ENCODE results near the gene GAS1.

GAS1 gene

DNA sequence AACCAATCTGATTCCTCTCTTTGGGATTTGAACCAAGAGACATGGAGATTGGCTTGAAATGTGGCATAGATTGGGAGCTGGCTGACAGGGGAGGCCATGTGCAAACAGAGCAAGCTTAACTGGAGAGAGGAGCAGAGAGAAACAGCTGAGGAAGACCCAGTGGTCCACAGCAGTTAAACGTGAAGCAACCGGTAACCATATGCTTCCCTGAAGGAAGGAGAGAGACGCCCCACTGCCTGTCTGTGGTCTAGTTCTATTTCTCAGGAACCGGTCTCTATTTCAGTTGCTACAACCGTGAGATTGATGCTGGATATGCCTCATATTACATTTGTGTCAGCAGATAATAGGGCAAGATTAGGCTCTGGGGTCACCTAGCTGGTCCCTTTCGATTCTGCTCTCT, 13.6 kb upstream of the GAS1 start:
- DNase-seq, result no peak

- no peak for DNase-seq
These were observed 10.9 kb upstream of the GAS1 start for GRCh38 chr9:86958203-86958602.

DNA sequence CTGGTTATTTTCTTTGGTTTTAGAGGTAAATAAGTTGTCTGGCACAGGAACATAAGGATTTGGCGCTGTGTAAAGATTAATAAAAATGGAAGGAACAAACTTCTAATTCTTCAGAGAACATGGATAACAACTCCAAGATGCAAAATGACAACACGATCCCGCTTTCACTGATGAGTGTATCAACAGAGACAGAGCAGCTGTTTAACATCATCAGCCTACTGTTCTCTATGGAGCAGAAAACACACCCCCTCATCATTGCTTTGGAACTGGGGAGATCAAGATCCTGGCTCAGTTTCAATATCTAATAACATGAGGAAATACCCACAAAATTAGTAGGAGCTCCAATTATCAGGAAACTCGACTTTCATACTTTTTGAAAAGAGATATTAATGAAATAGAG, 8.3 kb upstream of the GAS1 start:
- DNase-seq, result no peak

GRCh38 chr9:86955042-86955441, 7.7 kb upstream of the GAS1 start:
- DNase-seq, result no peak

- DNase-seq, result no peak
These were observed 5.9 kb upstream of the GAS1 start for GRCh38 chr9:86953181-86953580.

GRCh38 chr9:86948074-86948929, 996 bp upstream of the GAS1 start:
- peak; percentile 30 to 69 (median 52) for DNase-seq

DNA sequence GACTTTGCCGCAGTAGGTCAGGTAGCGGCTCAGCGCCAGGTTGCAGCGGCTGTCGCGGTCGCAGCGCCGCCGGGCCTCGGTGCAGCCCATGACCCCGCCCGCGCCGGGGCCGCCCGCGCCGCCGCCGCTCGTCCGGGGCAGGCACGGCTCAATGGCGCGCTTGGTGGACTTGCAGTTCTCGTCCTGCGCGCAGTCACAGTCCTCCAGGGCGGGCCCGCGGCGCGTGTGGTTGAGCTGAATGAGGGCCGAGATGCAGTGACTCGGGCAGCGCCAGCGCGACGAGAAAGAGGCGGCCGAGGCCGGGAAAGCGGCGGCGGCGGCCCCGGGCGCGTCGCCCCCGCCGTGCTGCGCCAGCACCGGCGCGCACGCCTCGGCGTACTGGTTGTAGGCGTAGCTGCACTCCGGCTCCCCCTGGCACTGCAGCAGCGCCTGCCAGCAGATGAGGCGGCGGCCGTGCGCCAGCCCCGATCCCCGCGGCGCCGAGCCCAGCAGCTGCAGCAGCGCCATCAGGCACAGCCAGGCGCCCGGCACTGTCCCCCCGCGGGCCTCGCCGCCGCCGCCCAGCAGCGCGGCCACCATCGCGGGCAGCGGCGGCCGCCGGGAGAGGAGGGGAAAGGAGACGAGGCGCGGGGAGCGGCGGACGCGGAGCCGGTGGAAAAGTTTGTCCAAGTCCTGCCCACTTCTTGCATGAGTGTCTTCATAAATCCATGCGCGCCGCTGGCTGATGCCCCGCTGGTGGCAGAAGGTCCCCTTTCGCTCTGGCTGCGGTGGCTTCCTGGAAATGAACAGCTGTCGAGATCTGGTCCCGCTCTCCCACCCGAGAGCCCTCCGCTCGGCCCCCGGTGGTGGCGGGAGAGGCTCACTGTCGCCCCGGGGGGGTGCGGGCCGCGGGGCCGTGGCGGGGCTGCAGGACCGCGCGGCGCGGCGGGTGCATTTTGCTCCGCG, 833 bp downstream of the GAS1 start:
- DNase-seq, result peak; percentile 31 to 75 (median 52)

- DNase-seq, result peak in 1 of 6 experiments; percentile 15
These were observed 1.5 kb downstream of the GAS1 start for GRCh38 chr9:86945728-86946200.

DNA sequence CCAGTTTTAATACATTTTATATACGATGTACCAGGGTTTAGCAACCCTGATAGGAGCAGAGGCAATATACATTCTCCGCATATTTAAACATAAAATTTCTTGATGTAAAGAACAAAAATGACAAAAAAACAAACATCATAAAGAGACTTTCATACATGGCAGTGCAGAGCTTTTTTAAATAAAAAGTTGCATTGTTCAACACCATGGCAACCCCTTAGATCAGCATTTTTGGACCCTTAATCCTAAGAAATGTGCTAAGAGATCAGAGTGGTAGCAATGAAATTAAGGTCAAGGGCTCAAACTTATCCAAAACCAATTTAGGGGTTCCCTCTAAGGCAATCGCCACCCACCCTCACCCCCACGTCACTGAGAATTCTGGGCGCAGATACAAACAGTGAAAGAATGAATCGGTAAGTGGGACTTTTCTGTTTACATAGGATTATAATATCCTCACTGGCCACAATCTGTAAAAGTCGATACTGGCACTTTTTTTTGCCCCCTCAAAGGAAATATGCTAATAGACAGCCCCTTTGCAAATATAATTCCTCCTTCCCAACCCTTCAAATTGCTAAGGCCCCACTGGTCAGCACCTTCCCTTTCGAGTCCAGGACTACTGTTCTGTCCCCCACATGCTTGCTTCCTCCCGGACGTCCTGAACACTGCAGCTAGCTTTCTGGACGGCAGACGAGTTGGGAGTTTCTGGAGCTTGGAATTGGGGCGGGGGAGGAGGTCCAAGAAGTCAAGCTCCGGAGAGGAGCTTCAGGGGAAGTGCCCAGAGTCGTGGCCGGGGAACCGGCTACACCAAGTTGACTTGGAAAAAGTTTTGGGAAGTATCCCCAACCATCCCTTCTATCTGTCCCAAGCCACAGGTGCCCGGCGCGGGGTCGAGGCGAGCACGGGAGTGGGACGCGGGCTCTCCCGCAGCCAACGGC, 2.2 kb downstream of the GAS1 start:
- no peak for DNase-seq

DNA sequence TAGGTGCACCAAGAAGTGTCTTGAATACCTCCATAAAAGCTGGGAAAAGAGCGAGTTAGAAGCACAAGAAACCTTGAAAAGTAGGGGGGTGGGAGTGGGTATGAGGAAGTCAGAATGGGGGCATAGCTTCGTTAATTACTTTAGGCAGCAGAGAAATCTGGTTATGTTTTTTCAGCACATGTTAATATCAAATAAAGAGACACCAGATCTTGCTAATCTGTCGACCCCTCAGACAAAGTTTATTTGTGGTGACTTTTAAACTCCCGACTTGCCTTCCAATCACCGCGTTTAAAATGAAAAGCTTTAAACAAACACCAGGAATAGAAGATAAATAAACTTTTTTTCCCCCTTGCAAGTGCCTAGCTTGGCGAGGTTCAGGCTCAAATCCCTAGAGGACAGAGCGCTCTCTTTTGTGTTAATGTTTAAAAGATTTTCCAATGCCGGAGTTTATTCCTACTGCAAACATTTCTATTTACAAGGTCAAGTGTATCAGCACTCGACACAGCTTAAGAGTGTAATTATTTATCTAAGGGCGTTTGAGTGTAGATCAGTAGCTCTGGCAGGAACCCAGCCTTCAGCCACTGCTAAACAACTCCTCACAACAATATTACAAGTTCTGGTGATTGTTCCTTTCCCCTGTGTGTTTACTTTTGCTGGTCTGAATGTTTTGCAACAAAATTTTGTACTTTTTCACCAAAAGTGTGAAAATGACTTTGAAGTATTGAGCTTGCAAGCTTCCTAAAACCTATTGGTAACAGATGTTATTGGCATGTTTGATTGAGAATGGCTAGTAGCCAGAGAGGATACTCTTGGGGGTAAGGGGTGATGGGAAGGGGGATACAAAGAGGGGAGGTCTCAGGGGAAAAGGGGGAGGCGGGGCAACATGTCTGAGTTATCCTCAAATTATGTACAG, 3.8 kb downstream of the GAS1 start:
- no peak for DNase-seq

- DNase-seq, result no peak
These were observed 4.8 kb downstream of the GAS1 start for GRCh38 chr9:86942281-86943200.

DNA sequence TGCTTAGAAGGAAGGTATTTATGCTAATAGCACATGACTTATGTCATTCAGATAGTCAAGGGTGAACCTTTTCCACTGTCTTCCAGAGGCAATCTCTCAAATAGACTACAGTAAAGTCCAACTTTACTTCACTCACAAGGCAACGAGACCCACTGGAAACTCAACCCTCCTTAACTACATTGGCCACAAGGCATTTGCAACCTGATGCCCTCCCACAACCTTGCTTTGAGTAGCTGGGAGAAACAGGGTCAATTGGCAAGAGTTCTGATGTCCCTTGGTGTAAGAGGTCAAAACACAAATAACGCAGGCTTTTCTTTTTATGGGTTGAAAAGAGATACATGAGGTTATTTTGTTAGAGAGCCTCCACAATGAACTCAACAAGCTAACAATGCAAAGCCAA, 6.1 kb downstream of the GAS1 start:
- no peak for DNase-seq

DNA sequence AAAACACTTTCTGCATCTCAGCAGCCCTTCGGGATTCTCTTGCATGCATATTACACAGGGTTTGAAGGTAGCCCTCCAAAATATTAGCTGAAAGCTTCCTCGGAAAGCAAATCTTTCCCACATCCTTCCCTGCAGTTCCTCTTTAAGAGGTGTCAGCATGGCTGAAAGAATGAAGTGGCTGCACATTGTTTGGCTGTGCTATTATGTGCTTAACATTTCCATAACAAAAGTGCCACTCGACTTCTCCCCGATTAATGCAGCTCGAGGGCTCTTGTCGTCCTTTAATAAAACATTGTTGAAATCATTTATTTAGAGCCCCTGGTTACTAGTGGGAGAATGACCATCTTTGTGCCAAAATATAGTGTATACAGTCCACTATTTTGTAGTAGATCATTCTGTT, 6.5 kb downstream of the GAS1 start:
- no peak for DNase-seq

- no peak for DNase-seq
These were observed 7.4 kb downstream of the GAS1 start for GRCh38 chr9:86939891-86940290.

- DNase-seq, result no peak
These were observed 8.0 kb downstream of the GAS1 start for GRCh38 chr9:86939321-86939720.

DNA sequence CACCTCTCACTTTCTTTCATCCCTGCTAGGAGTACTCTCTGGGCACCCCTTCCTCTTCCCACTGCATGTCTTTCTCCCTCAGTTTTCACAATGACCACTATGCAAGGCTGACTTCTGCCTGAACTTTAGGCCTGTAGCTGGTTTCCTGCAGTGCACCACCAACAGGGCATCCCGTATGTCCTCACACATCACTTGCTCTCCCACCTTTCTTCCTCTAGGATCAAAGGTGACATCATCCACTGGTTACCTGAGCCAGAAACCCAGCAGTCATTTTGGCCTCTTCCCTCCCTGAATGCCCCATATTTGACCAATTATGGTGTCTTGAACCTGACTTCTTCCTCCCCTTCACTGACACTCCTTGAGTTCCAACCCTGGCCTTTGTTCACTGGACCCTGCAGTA, 8.5 kb downstream of the GAS1 start:
- DNase-seq, result no peak

DNA sequence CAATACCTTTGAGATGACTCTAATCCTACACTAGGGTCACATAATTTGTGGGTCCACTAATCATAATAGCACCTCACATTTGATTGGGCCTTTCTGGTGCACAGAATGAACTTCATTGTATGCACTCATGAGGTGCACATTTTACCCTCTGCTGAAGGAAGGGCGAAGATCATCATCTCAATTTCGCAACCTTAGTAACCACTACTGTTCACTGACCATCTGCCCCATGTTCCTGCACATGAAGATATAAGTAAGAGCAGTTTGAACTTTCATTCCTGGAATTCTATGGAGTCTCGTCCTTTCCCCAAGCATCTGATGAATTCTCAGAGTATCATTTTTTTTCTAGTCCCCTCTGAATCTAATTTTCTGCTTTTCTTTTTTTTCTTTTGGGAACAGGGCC, 21.2 kb downstream of the GAS1 start:
- no peak for DNase-seq

GRCh38 chr9:86925686-86926085, 21.6 kb downstream of the GAS1 start:
- DNase-seq, result no peak

DNA sequence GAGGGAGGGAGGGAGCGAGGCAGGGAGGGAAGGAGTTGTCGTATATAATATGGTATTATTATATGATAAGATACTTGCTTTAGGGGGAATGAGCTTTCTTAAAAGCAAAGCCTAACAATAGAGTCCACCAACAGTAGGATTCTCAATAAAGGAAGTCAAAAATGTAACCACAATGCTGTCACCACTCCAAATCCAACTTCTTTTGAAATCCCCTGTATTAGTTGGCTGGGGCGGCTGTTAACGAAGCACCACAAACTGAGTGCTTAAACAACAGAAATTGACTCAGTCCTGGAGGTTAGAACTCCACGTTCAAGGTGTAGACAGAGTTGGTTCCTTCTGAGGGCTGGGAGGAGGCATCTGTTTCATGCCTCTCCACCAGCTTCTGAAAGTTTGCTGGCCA, 23.1 kb downstream of the GAS1 start:
- no peak for DNase-seq

Data from stimulated activated naive CD4-positive, alpha-beta T cell (primary cell).